Stimulated activated CD4-positive, alpha-beta T cell treated with anti-CD3 and anti-CD28 coated beads, Interleukin-1b, Interleukin-23, amount 100 ng/mL, for 4 hours (primary cell): ENCODE data around the gene DNAJB6.
A peak's percentile ranks its signal among the peaks of the same experiment; 100 is the strongest.

Source experiments
- DNase-seq, 2 donors: peaks; one replicate each; pipeline ENCODE4 v3.0.0-alpha.2; 2020; ENCODE audit warnings: low read depth in 2 of 2

Gene DNAJB6

GRCh38 chr7:157427811-157428553 lies 91.2 kb downstream of the DNAJB6 start:
- no peak for DNase-seq

- no peak for DNase-seq
Measured at GRCh38 chr7:157428554-157428945, 91.7 kb downstream of the DNAJB6 start.

GRCh38 chr7:157429001-157429679 lies 92.3 kb downstream of the DNAJB6 start:
- DNase-seq: no peak

GRCh38 chr7:157429680-157430224 lies 92.9 kb downstream of the DNAJB6 start:
- no peak for DNase-seq

- no peak for DNase-seq
Measured at GRCh38 chr7:157430721-157431120, 93.9 kb downstream of the DNAJB6 start.

- DNase-seq: no peak
Measured at GRCh38 chr7:157431173-157431950, 94.6 kb downstream of the DNAJB6 start.

GRCh38 chr7:157431951-157432540 lies 95.2 kb downstream of the DNAJB6 start:
- no peak for DNase-seq

- no peak for DNase-seq
Measured at GRCh38 chr7:157432541-157432956, 95.7 kb downstream of the DNAJB6 start.

- peak; percentile 49 to 56 for DNase-seq
Measured at GRCh38 chr7:157432957-157433576, 96.3 kb downstream of the DNAJB6 start.

- DNase-seq: no peak
Measured at GRCh38 chr7:157433628-157434027, 96.8 kb downstream of the DNAJB6 start.

- DNase-seq: no peak
Measured at GRCh38 chr7:157434231-157434630, 97.4 kb downstream of the DNAJB6 start.

GRCh38 chr7:157434701-157435100 lies 97.9 kb downstream of the DNAJB6 start:
- no peak for DNase-seq

GRCh38 chr7:157436076-157436475 lies 99.3 kb downstream of the DNAJB6 start:
- no peak for DNase-seq

GRCh38 chr7:157436763-157437480 lies 100.1 kb downstream of the DNAJB6 start:
- DNase-seq: no peak

GRCh38 chr7:157437519-157438061 lies 100.8 kb downstream of the DNAJB6 start:
- DNase-seq: no peak

GRCh38 chr7:157438121-157439025 lies 101.6 kb downstream of the DNAJB6 start:
- DNase-seq: no peak

- no peak for DNase-seq
Measured at GRCh38 chr7:157439149-157439548, 102.3 kb downstream of the DNAJB6 start.

GRCh38 chr7:157439761-157440160 lies 103.0 kb downstream of the DNAJB6 start:
- no peak for DNase-seq

GRCh38 chr7:157440346-157441022 lies 103.7 kb downstream of the DNAJB6 start:
- no peak for DNase-seq
